Left lung (tissue), 10 donors: ENCODE results near the gene WBP2. TPM values are rescaled to one million over a fixed set of nuclear protein-coding genes. Genes with fewer than 3 reads are reported as not detected.
A peak's percentile ranks its signal among the peaks of the same experiment; 100 is the strongest.

ENCODE experiments used
- ATAC-seq: fragments of 200-7000 bp; cut with Tn5 transposase; one replicate; pipeline ENCODE4 v1.9.1; 2020; ENCODE audit warnings: moderate library complexity
- DNase-seq, 4 donors: peaks; one replicate each; pipeline ENCODE4 v3.0.0-alpha.2; 2013 to 2020
- H3K27ac ChIP-seq, 2 donors: fragments of 200-600 bp; sonication (generic) in 1 of 2; one replicate each; pipeline versions ENCODE4 v1.5.0 to v1.8.0; 2020 to 2021
- H3K27me3 ChIP-seq, 2 donors: fragments of 200-600 bp; sonication (generic) in 1 of 2; one replicate each; pipeline versions ENCODE4 v1.5.0 to v1.8.0; 2020 to 2021
- H3K36me3 ChIP-seq, 2 donors: fragments of 200-600 bp; sonication (generic) in 1 of 2; one replicate each; pipeline versions ENCODE4 v1.5.0 to v1.8.0; 2020 to 2021
- H3K4me1 ChIP-seq, 2 donors: fragments of 200-600 bp; one replicate each; pipeline ENCODE4 v1.8.0; 2021
- H3K4me3 ChIP-seq, 2 donors: fragments of 200-600 bp; sonication (generic) in 1 of 2; one replicate each; pipeline versions ENCODE4 v1.5.0 to v1.8.0; 2020 to 2021; ENCODE audit warnings: mild to moderate bottlenecking in 1 of 2
- H3K9me3 ChIP-seq, 2 donors: fragments of 200-600 bp; sonication (generic) in 1 of 2; one replicate each; pipeline versions ENCODE4 v1.5.0 to v1.8.0; 2020 to 2021
- CTCF ChIP-seq, 2 donors: fragments of 200-600 bp; sonication (generic) in 1 of 2; IDR thresholded peaks; one replicate each; pipeline versions ENCODE4 v1.5.0 to v1.8.0; 2021; ENCODE audit warnings: antibody characterized with exemption in 2 of 2
- intact Hi-C, 2 donors: fragments of 100-400 bp; cut with DNase I; formaldehyde crosslinking; loops; one replicate each; pipeline versions ENCODE4 v1.11.2 to v1.14.2; 2022
- polyA plus RNA-seq, 6 donors: library from polyadenylated mRNA; unstranded; fragments of 120-200 nt; gene quantifications; one replicate each; pipeline ENCODE4 v1.2.1, GENCODE V29; 2013; ENCODE audit not compliant: insufficient read length in 6 of 6
- total RNA-seq, 2 donors: library from RNA; stranded (reverse); fragmentation: NEBNext Ultra II Directional; extraction: Animal tissue kit (Norgen Biotek cat#: 25700); gene quantifications; one replicate each; pipeline ENCODE4 v1.2.1, GENCODE V29; 2021
- donor health status: DM: no; HTN: yes; CAD: no.
- donor health status: DM: no; HTN: no; CAD: no.

The WBP2 gene
- total and polyA plus RNA-seq, 8 donors, result 64.1 to 132 (median 75.6) TPM

DNA sequence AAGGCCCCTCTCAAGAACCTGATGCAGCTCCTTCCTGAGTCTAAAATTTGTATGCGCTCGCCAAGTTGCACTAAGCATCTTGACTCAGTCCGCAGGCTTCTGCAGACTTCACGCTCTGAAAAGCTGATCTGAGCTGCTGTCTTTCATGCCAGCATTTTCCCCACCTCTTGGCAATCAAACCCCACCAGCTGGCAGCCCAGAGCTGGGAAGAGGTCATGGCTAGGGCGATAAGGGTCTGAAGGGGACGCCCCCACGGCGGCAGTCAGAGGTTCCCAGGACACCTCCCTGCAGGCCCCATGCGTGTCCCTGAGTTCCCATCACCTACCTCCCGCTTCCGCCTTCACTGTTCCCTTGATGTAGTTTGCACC lies 5.9 kb downstream of the WBP2 start:
- peaks cover 2 to 72% of the 10 kb centered on the region in 2 donors for H3K36me3 ChIP-seq
- no peak for TF ChIP-seq CTCF (IDR thresholded peaks at IDR 0.05)
- no peaks in the 10 kb centered on the region for H3K27me3 ChIP-seq
- H3K9me3 ChIP-seq, result no peaks in the 10 kb centered on the region
- H3K4me3 ChIP-seq, result no peak overlapping the region
- no peak for ATAC-seq
- peaks cover 39 to 84% of the 10 kb centered on the region in 2 donors for H3K4me1 ChIP-seq
- peak in 1 of 4 donors; percentile 55 for DNase-seq
- peak overlapping the region; percentile 56 to 93 for H3K27ac ChIP-seq
- intact Hi-C loops, result no loop called here

- TF ChIP-seq CTCF (IDR thresholded peaks at IDR 0.05), result peak; percentile 58 to 79
- ATAC-seq (peak; percentile 1), DNase-seq (peak in 3 of 4 donors; percentile 61 to 90 (median 81))
- H3K27ac ChIP-seq, result peak overlapping the region; percentile 56 to 93
- peaks cover 2 to 72% of the 10 kb centered on the region in 2 donors for H3K36me3 ChIP-seq
- peaks cover 34 to 84% of the 10 kb centered on the region in 2 donors for H3K4me1 ChIP-seq
- H3K27me3 ChIP-seq, result no peaks in the 10 kb centered on the region
- H3K4me3 ChIP-seq, result no peak overlapping the region
- H3K9me3 ChIP-seq, result no peaks in the 10 kb centered on the region
- intact Hi-C loops, result no loop called here
Measured at GRCh38 chr17:75848523-75849278, 6.4 kb downstream of the WBP2 start.

DNA sequence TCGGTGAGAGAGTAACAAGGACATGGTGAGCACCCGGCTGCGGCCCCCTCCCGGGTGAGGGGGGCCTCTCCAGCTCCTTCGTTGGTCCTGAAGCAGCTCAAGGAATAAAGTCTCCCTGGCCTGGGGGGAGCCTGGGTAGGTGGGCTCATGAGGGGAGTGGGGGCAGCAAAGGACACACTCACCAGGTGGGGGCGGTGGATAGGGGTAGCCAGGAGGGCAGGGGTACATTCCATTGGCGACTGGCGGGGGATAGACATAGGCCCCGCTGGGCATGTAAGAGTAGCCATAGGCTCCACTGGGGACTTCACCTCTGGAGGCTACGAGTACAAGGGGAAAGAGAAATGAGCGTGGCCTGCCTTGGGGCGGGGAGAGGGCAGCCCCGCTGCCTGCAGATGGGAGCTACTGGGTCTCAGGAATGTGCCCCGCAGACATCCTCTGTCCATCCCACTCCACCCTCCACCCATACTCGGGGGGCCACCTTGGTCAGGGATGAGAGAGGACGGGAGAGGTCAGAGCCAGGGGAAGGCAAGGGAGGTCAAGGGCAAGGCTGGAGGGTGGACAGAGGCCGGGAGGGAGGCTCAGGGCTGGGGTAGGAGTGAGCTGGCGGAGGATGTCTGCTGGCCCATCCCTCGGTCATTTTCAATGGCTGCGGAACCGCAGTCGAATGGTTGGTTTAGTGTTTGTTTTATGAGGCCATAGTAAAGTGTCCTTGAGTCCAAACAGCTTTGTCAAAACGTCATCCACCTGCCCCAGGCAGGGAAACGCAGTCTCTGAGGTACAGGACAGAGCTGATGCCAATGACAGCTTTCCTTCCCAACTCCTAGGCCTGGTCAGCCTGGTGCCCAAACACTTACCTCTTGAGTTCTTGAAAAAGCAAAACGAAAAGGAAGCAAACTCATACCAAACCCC lies 7.3 kb downstream of the WBP2 start:
- Histone ChIP-seq H3K9me3 (no peaks in the 10 kb centered on the region), H3K4me1 (peaks cover 31 to 82% of the 10 kb centered on the region in 2 donors), H3K27ac (peak overlapping the region; percentile 56 to 93), H3K4me3 (no peak overlapping the region), H3K27me3 (no peaks in the 10 kb centered on the region), H3K36me3 (peaks cover 2 to 71% of the 10 kb centered on the region in 2 donors)
- ATAC-seq (no peak), DNase-seq (peak in 1 of 4 donors; percentile 49)
- intact Hi-C loops, result no loop called here
- TF ChIP-seq CTCF (IDR thresholded peaks at IDR 0.05), result no peak

- H3K27ac ChIP-seq, result peak overlapping the region; percentile 87 to 93
- no peaks in the 10 kb centered on the region for H3K27me3 ChIP-seq
- intact Hi-C loops, result no loop called here
- no peaks in the 10 kb centered on the region for H3K9me3 ChIP-seq
- DNase-seq, result peak in 1 of 4 donors; percentile 67
- H3K36me3 ChIP-seq, result peaks cover 2 to 71% of the 10 kb centered on the region in 2 donors
- peaks cover 31 to 83% of the 10 kb centered on the region in 2 donors for H3K4me1 ChIP-seq
- ATAC-seq, result no peak
- no peak overlapping the region for H3K4me3 ChIP-seq
- TF ChIP-seq CTCF (IDR thresholded peaks at IDR 0.05), result no peak
Measured at GRCh38 chr17:75846692-75847613, 8.2 kb downstream of the WBP2 start.
